Glomerular visceral epithelial cell (primary cell): ENCODE results near the gene PIM2.
A peak's percentile ranks its signal among the peaks of the same experiment; 100 is the strongest.

ENCODE experiments used
- DNase-seq: peaks from one replicate; pipeline ENCODE4 v3.0.0-alpha.2; 2016; ENCODE audit errors: extremely low spot score

Gene PIM2

GRCh38 chrX:48935301-48935670 is 16.5 kb upstream of the PIM2 start:
- DNase-seq = no peak

GRCh38 chrX:48934581-48935300 is 15.9 kb upstream of the PIM2 start:
- DNase-seq = no peak

- DNase-seq = no peak
Observed at GRCh38 chrX:48933757-48934156, 14.9 kb upstream of the PIM2 start.

GRCh38 chrX:48927736-48928382 is 9.0 kb upstream of the PIM2 start:
- DNase-seq = no peak

- DNase-seq = no peak
Observed at GRCh38 chrX:48927123-48927522, 8.3 kb upstream of the PIM2 start.

GRCh38 chrX:48924270-48924669 is 5.4 kb upstream of the PIM2 start:
- no peak for DNase-seq

- no peak for DNase-seq
Observed at GRCh38 chrX:48923771-48924170, 4.9 kb upstream of the PIM2 start.

- no peak for DNase-seq
Observed at GRCh38 chrX:48920718-48921104, 1.9 kb upstream of the PIM2 start.

GRCh38 chrX:48919947-48920717 is 1.3 kb upstream of the PIM2 start:
- DNase-seq = no peak

GRCh38 chrX:48919360-48919841 is 577 bp upstream of the PIM2 start:
- DNase-seq = no peak

- no peak for DNase-seq
Observed at GRCh38 chrX:48918301-48918642, 552 bp downstream of the PIM2 start.

GRCh38 chrX:48917139-48918001 is 1.5 kb downstream of the PIM2 start:
- peak; percentile 86 for DNase-seq

- no peak for DNase-seq
Observed at GRCh38 chrX:48914593-48915493, 4.0 kb downstream of the PIM2 start.

- no peak for DNase-seq
Observed at GRCh38 chrX:48913605-48914366, 5.0 kb downstream of the PIM2 start.

- DNase-seq = peak; percentile 79
Observed at GRCh38 chrX:48911412-48912182, 7.2 kb downstream of the PIM2 start, which contains the start of gene SLC35A2. TSS of gene SLC35A2 (minus strand) at chrX:48911646. CDS start at chrX:48911636, 10 bp downstream.

GRCh38 chrX:48910926-48911411 is 7.9 kb downstream of the PIM2 start:
- DNase-seq = no peak

- DNase-seq = no peak
Observed at GRCh38 chrX:48909703-48910294, 9.0 kb downstream of the PIM2 start.

- no peak for DNase-seq
Observed at GRCh38 chrX:48908600-48908999, 10.2 kb downstream of the PIM2 start.
